GM12878 (cell line): ENCODE data around the gene KLHL25.

ENCODE experiments used
- ATF2 ChIP-seq: IDR thresholded peaks from 2 replicates; pipeline ENCODE4 v1.6.1; 2012; ENCODE audit warnings: low read length, inconsistent platforms
- BCL3 ChIP-seq: IDR thresholded peaks from 2 replicates; pipeline ENCODE4 v1.6.1; 2011; ENCODE audit warnings: borderline replicate concordance, low read depth, mild to moderate bottlenecking, moderate library complexity, low read length; ENCODE audit not compliant: insufficient read depth, poor library complexity, severe bottlenecking
- CEBPB ChIP-seq, 2 experiments: fragments of 150-350 bp in 1 of 2; IDR thresholded peaks; 2 replicates each; pipeline ENCODE4 v1.6.1; 2012 to 2014; ENCODE audit warnings: low read depth in 2 of 2, low read length in 2 of 2, borderline replicate concordance in 1 of 2, inconsistent platforms in 1 of 2
- CHD4 ChIP-seq: fragments of 200-600 bp; sonication (generic); IDR thresholded peaks from 2 replicates; pipeline ENCODE4 v1.6.1; 2016; ENCODE audit warnings: mild to moderate bottlenecking
- CTCF ChIP-seq, 3 experiments: IDR thresholded peaks in 2 of 3; conservative IDR thresholded peaks in 1 of 3; 2 replicates each; pipeline ENCODE4 v1.5.1; 2011; ENCODE audit warnings: low read depth in 3 of 3, low read length in 3 of 3, mild to moderate bottlenecking in 3 of 3, control low read depth in 2 of 3, moderate library complexity in 2 of 3, inconsistent platforms in 1 of 3, mixed read lengths in 1 of 3; ENCODE audit not compliant: control insufficient read depth in 2 of 3, insufficient read depth in 1 of 3; ENCODE audit errors: extremely low read depth in 1 of 3
- EP300 ChIP-seq, 2 experiments: fragments of 150-350 bp in 1 of 2; IDR thresholded peaks; 2 replicates each; pipeline ENCODE4 v1.6.1; 2011 to 2012; ENCODE audit warnings: low read depth in 2 of 2, low read length in 2 of 2, borderline replicate concordance in 1 of 2, improper control_type of control experiment in 1 of 2, inconsistent platforms in 1 of 2; ENCODE audit not compliant: control insufficient read depth in 1 of 2
- FOXM1 ChIP-seq: IDR thresholded peaks from 2 replicates; pipeline ENCODE4 v1.6.1; 2012; ENCODE audit warnings: low read depth, mild to moderate bottlenecking, inconsistent platforms, low read length, moderate library complexity
- MEF2B ChIP-seq: fragments of 450-650 bp; IDR thresholded peaks from 2 replicates; pipeline ENCODE4 v1.6.1; 2018; ENCODE audit warnings: mild to moderate bottlenecking, moderate library complexity; ENCODE audit not compliant: partially characterized antibody, poor library complexity, severe bottlenecking
- SMARCA5 ChIP-seq: fragments of 450-650 bp; IDR thresholded peaks from 2 replicates; pipeline ENCODE4 v1.6.1; 2017; ENCODE audit warnings: mild to moderate bottlenecking

GRCh38 chr15:85757939-85758654 lies 36.6 kb downstream of the KLHL25 start:
- no peak for TF ChIP-seq CEBPB (IDR thresholded peaks at IDR 0.05; ENCODE audit: borderline replicate concordance in 1 of 2, low read depth in 2 of 2, low read length in 2 of 2)
- no peak for TF ChIP-seq BCL3
- TF ChIP-seq CTCF (IDR thresholded peaks at IDR 0.05 in 2 of 3, conservative IDR thresholded peaks at IDR 0.05 in 1 of 3; ENCODE audit: control insufficient read depth in 2 of 3, extremely low read depth in 1 of 3, insufficient read depth in 1 of 3, low read depth in 3 of 3, low read length in 3 of 3): no peak
- no peak for TF ChIP-seq FOXM1
- no peak for TF ChIP-seq EP300 (IDR thresholded peaks at IDR 0.05; ENCODE audit: borderline replicate concordance in 1 of 2, control insufficient read depth in 1 of 2, low read depth in 2 of 2, low read length in 2 of 2)
- TF ChIP-seq MEF2B: no peak
- TF ChIP-seq ATF2: no peak
- no peak for TF ChIP-seq SMARCA5
- no peak for TF ChIP-seq CHD4
